ENCODE data around the gene ACOX3.

DNA sequence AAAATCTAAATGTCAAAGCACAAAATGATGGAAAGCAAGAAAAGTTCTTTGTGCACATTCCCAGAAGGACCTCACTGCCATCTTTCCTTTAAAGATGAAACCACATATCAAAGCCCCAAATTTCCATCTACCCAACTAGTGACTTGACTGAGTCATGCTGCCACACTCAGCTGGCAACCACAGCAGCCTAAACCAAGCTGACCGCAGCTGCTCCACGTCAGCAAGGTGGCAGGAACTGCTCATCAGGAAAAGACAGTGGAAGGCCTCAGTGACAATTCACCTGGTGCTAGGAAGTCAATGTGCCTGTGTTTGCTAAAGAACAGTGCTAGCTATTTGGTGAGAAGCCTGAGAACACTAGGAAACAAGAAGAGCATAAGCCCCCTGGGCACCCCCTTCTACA, 26.1 kb downstream of the ACOX3 start:
- TF ChIP-seq CTCF (IDR thresholded peaks at IDR 0.05): no peak
- TF ChIP-seq POLR2A (IDR thresholded peaks at IDR 0.05): no peak
